Measurements from ENCODE around the gene MYH10.
"Not testable (repeated sequence)": the region's sequence is repeated elsewhere in the genome, so short reads cannot be mapped to it uniquely, and the experiment has no call there.

Gene MYH10

GRCh38 chr17:8630227-8630801 is at the start of gene MYH10:
MYH10 (minus strand) TSS chr17:8630725; CDS start chr17:8623246, 7,479 bp downstream.
- DNase-seq (ENCODE audit: low read depth): no peak

- no peak for DNase-seq (ENCODE audit: low read depth)
Measured at GRCh38 chr17:8679126-8679525, 48.6 kb upstream of the MYH10 start.

GRCh38 chr17:8675306-8675705 is 44.8 kb upstream of the MYH10 start:
- DNase-seq (ENCODE audit: low read depth): no peak

- DNase-seq (ENCODE audit: low read depth): no peak
Measured at GRCh38 chr17:8674344-8675305, 44.1 kb upstream of the MYH10 start.

GRCh38 chr17:8673612-8674011 is 43.1 kb upstream of the MYH10 start:
- DNase-seq (ENCODE audit: low read depth): no peak

- no peak for DNase-seq (ENCODE audit: low read depth)
Measured at GRCh38 chr17:8672326-8672725, 41.8 kb upstream of the MYH10 start.

GRCh38 chr17:8670421-8670820 is 39.9 kb upstream of the MYH10 start:
- DNase-seq (ENCODE audit: low read depth): no peak

GRCh38 chr17:8668176-8668740 is 37.7 kb upstream of the MYH10 start:
- no peak for DNase-seq (ENCODE audit: low read depth)

GRCh38 chr17:8667421-8667820 is 36.9 kb upstream of the MYH10 start:
- no peak for DNase-seq (ENCODE audit: low read depth)

- DNase-seq (ENCODE audit: low read depth): no peak
Measured at GRCh38 chr17:8665684-8666083, 35.2 kb upstream of the MYH10 start.

GRCh38 chr17:8664456-8665126 is 34.1 kb upstream of the MYH10 start:
- DNase-seq (ENCODE audit: low read depth): no peak

GRCh38 chr17:8662973-8663372 is 32.4 kb upstream of the MYH10 start:
- DNase-seq (ENCODE audit: low read depth): no peak

- DNase-seq (ENCODE audit: low read depth): no peak
Measured at GRCh38 chr17:8662076-8662831, 31.7 kb upstream of the MYH10 start.

GRCh38 chr17:8660709-8661108 is 30.2 kb upstream of the MYH10 start:
- DNase-seq (ENCODE audit: low read depth): not testable (repeated sequence)

GRCh38 chr17:8659758-8660410 is 29.4 kb upstream of the MYH10 start:
- no peak for DNase-seq (ENCODE audit: low read depth)

- DNase-seq (ENCODE audit: low read depth): no peak
Measured at GRCh38 chr17:8658810-8659209, 28.3 kb upstream of the MYH10 start.

- DNase-seq (ENCODE audit: low read depth): no peak
Measured at GRCh38 chr17:8656693-8657092, 26.2 kb upstream of the MYH10 start.

- no peak for DNase-seq (ENCODE audit: low read depth)
Measured at GRCh38 chr17:8654822-8655221, 24.3 kb upstream of the MYH10 start.

GRCh38 chr17:8651013-8651412 is 20.5 kb upstream of the MYH10 start:
- no peak for DNase-seq (ENCODE audit: low read depth)

- DNase-seq (ENCODE audit: low read depth): no peak
Measured at GRCh38 chr17:8650119-8650499, 19.6 kb upstream of the MYH10 start.

Data from stromal cell of bone marrow (primary cell).